OCI-LY7 (cell line): Measurements from ENCODE around the gene ACKR2.

Experiments
- EZH2phosphoT487 ChIP-seq: fragments of 200-600 bp; sonication (generic); IDR thresholded peaks from 2 replicates; pipeline ENCODE4 v1.6.1; 2018; ENCODE audit warnings: low read depth, borderline replicate concordance, mild to moderate bottlenecking, mixed run types, antibody characterized with exemption, low read length, moderate library complexity, mixed read lengths
- TF ChIP-seq, protein P1 (sequence below): fragments of 200-600 bp; sonication (generic); conservative IDR thresholded peaks from 2 replicates; pipeline ENCODE4 v1.5.1; 2014; ENCODE audit warnings: mild to moderate bottlenecking, antibody characterized with exemption, low read length, moderate library complexity, mixed read lengths

- TF ChIP-seq, protein P1, sequence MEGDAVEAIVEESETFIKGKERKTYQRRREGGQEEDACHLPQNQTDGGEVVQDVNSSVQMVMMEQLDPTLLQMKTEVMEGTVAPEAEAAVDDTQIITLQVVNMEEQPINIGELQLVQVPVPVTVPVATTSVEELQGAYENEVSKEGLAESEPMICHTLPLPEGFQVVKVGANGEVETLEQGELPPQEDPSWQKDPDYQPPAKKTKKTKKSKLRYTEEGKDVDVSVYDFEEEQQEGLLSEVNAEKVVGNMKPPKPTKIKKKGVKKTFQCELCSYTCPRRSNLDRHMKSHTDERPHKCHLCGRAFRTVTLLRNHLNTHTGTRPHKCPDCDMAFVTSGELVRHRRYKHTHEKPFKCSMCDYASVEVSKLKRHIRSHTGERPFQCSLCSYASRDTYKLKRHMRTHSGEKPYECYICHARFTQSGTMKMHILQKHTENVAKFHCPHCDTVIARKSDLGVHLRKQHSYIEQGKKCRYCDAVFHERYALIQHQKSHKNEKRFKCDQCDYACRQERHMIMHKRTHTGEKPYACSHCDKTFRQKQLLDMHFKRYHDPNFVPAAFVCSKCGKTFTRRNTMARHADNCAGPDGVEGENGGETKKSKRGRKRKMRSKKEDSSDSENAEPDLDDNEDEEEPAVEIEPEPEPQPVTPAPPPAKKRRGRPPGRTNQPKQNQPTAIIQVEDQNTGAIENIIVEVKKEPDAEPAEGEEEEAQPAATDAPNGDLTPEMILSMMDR: no peak
- no peak for TF ChIP-seq EZH2phosphoT487
Observed at GRCh38 chr3:42815826-42816225, 6.6 kb downstream of the ACKR2 start.
